Astrocyte (in vitro differentiated cells and primary cell): Measurements from ENCODE around the gene HSD3B1. TPM values are rescaled to one million over a fixed set of nuclear protein-coding genes. Genes with fewer than 3 reads are reported as not detected.
A peak's percentile ranks its signal among the peaks of the same experiment; 100 is the strongest.

Experiments
- DNase-seq: peaks from one replicate; pipeline ENCODE4 v3.0.0-alpha.2; 2010; ENCODE audit warnings: low read depth
- FAIRE-seq: peaks from 2 replicates; lab custom pipeline; 2011; peaks lifted over from hg19 to GRCh38; lab: Jason Lieb, UNC
- H2AFZ ChIP-seq: 2 replicates; pipeline ENCODE4 v1.6.0; 2012; ENCODE audit warnings: low read depth, low read length, inconsistent platforms
- H3K27ac ChIP-seq: 2 replicates; pipeline ENCODE4 v1.5.1; 2011; ENCODE audit warnings: low read depth, low read length, inconsistent platforms
- H3K27me3 ChIP-seq: 2 replicates; pipeline ENCODE4 v1.6.0; 2011; ENCODE audit warnings: low read length, inconsistent platforms; ENCODE audit not compliant: insufficient read depth
- H3K36me3 ChIP-seq: 2 replicates; pipeline ENCODE4 v1.5.1; 2011; ENCODE audit warnings: low read length, inconsistent platforms; ENCODE audit not compliant: insufficient read depth
- H3K4me1 ChIP-seq: 2 replicates; pipeline ENCODE4 v1.5.1; 2011; ENCODE audit warnings: low read length, inconsistent platforms; ENCODE audit not compliant: insufficient read depth
- H3K4me2 ChIP-seq: 2 replicates; pipeline ENCODE4 v1.6.0; 2012; ENCODE audit warnings: low read length, inconsistent platforms
- H3K4me3 ChIP-seq: 2 replicates; pipeline ENCODE4 v1.5.1; 2011; ENCODE audit warnings: low read depth, mild to moderate bottlenecking, low read length, inconsistent platforms; ENCODE audit not compliant: insufficient read depth
- H3K79me2 ChIP-seq: 2 replicates; pipeline ENCODE4 v1.6.0; 2012; ENCODE audit warnings: mild to moderate bottlenecking, low read length, inconsistent platforms; ENCODE audit not compliant: insufficient read depth
- H3K9ac ChIP-seq: 2 replicates; pipeline ENCODE4 v1.6.0; 2012; ENCODE audit warnings: mild to moderate bottlenecking, low read length, inconsistent platforms
- H3K9me3 ChIP-seq: 2 replicates; pipeline ENCODE4 v1.5.1; 2012; ENCODE audit warnings: low read depth, mild to moderate bottlenecking, low read length, inconsistent platforms; ENCODE audit not compliant: insufficient read depth
- H4K20me1 ChIP-seq: 2 replicates; pipeline ENCODE4 v1.6.0; 2012; ENCODE audit warnings: low read length, inconsistent platforms; ENCODE audit not compliant: insufficient read depth
- H3K27ac Mint-ChIP-seq: one replicate; pipeline ENCODE4 v1.8.0; 2021; ENCODE audit warnings: mild to moderate bottlenecking, mixed read lengths; ENCODE audit not compliant: unreplicated experiment
- H3K27me3 Mint-ChIP-seq: one replicate; pipeline ENCODE4 v1.8.0; 2021; ENCODE audit warnings: low read depth, mixed read lengths; ENCODE audit not compliant: unreplicated experiment
- H3K36me3 Mint-ChIP-seq: one replicate; pipeline ENCODE4 v1.8.0; 2021; ENCODE audit warnings: low read depth, mixed read lengths; ENCODE audit not compliant: unreplicated experiment
- H3K4me1 Mint-ChIP-seq: one replicate; pipeline ENCODE4 v1.8.0; 2021; ENCODE audit warnings: low read depth, mixed read lengths; ENCODE audit not compliant: unreplicated experiment
- H3K4me3 Mint-ChIP-seq: one replicate; pipeline ENCODE4 v1.8.0; 2021; ENCODE audit warnings: mild to moderate bottlenecking, moderate library complexity, mixed read lengths; ENCODE audit not compliant: unreplicated experiment
- H3K9me3 Mint-ChIP-seq: one replicate; pipeline ENCODE4 v1.8.0; 2021; ENCODE audit warnings: mild to moderate bottlenecking, mixed read lengths; ENCODE audit not compliant: unreplicated experiment
- EZH2 ChIP-seq: IDR thresholded peaks from 2 replicates; pipeline ENCODE4 v1.6.1; 2012; ENCODE audit warnings: mild to moderate bottlenecking, low read length, inconsistent platforms; ENCODE audit not compliant: insufficient read depth
- total RNA-seq: library from RNA; stranded (reverse); gene quantifications from 2 replicates; pipeline ENCODE4 v1.2.1, GENCODE V29; 2021
- TF ChIP-seq, protein P1 (sequence below): IDR thresholded peaks from 2 replicates; pipeline ENCODE4 v1.5.1; 2011; ENCODE audit warnings: low read depth, mild to moderate bottlenecking, inconsistent platforms, low read length, moderate library complexity; ENCODE audit not compliant: insufficient read depth

Gene HSD3B1
- total RNA-seq, 1 donor from 2014 or later: 0.61 TPM

DNA sequence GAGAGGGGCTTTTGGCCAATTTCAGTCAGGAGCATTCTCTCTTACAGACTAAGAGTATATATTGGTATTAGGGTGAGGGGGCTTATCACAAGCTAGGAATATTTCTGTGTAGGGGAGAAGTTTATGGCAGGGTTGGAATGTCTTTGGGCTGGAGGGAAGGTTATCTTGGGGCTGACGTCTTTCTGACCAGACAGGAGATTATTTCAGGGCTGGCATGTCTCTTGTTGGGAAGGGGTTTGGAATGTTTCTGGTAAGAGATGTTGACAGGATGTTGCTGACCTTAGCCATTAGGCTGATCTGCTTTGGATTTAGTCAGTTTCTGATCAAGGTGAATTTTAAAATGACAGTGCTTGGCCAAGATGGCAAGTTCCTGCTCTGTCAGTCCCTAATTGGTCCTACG, 17.8 kb upstream of the HSD3B1 start:
- H3K36me3 Mint-ChIP-seq: no peaks in the 10 kb centered on the region
- TF ChIP-seq, protein P1, sequence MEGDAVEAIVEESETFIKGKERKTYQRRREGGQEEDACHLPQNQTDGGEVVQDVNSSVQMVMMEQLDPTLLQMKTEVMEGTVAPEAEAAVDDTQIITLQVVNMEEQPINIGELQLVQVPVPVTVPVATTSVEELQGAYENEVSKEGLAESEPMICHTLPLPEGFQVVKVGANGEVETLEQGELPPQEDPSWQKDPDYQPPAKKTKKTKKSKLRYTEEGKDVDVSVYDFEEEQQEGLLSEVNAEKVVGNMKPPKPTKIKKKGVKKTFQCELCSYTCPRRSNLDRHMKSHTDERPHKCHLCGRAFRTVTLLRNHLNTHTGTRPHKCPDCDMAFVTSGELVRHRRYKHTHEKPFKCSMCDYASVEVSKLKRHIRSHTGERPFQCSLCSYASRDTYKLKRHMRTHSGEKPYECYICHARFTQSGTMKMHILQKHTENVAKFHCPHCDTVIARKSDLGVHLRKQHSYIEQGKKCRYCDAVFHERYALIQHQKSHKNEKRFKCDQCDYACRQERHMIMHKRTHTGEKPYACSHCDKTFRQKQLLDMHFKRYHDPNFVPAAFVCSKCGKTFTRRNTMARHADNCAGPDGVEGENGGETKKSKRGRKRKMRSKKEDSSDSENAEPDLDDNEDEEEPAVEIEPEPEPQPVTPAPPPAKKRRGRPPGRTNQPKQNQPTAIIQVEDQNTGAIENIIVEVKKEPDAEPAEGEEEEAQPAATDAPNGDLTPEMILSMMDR: no peak
- TF ChIP-seq EZH2: no peak
- peaks cover 7% of the 10 kb centered on the region for H3K9me3 Mint-ChIP-seq
- FAIRE-seq (no peak), DNase-seq (no peak)
- Histone ChIP-seq H3K9me3 (no peaks in the 10 kb centered on the region), H3K36me3 (no peaks in the 10 kb centered on the region), H2AFZ (no peak overlapping the region), H4K20me1 (no peaks in the 10 kb centered on the region), H3K4me3 (no peak overlapping the region), H3K27ac (no peak overlapping the region), H3K9ac (no peak overlapping the region), H3K79me2 (no peaks in the 10 kb centered on the region), H3K4me1 (no peaks in the 10 kb centered on the region), H3K27me3 (no peaks in the 10 kb centered on the region), H3K4me2 (no peak overlapping the region)
- peaks cover 15% of the 10 kb centered on the region for H3K27me3 Mint-ChIP-seq
- no peak overlapping the region for H3K27ac Mint-ChIP-seq
- peaks cover 13% of the 10 kb centered on the region for H3K4me1 Mint-ChIP-seq
- H3K4me3 Mint-ChIP-seq: no peak overlapping the region

DNA sequence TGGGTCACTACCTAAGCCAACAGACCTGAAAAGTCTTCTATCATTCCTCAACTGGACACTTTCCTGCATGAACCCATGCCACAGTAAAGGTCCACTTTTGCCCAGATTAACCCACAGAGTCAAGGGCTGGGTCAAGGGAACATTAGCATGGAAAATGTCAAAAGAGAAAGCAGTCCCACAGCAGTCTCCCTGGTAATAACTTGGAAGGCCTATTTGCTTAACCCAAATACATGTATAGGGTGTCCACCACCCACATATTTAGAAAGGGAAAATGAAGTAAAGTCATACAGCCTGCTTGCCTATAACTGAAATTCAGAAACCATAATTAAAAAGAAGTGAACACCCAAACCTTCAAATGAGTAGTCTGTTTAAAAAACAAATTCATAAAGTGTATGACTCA, 16.1 kb upstream of the HSD3B1 start:
- H3K27me3 ChIP-seq: no peaks in the 10 kb centered on the region
- Mint-ChIP-seq H3K27me3 (peaks cover 17% of the 10 kb centered on the region), H3K4me3 (no peak overlapping the region), H3K36me3 (no peaks in the 10 kb centered on the region), H3K9me3 (peaks cover 11% of the 10 kb centered on the region), H3K4me1 (peaks cover 13% of the 10 kb centered on the region), H3K27ac (peak overlapping the region; percentile 15)
- DNase-seq: no peak
- FAIRE-seq: no peak
- TF ChIP-seq EZH2: no peak
- TF ChIP-seq, protein P1: no peak
- H3K9ac ChIP-seq: no peak overlapping the region
- no peak overlapping the region for H3K4me2 ChIP-seq
- H2AFZ ChIP-seq: no peak overlapping the region
- no peaks in the 10 kb centered on the region for H4K20me1 ChIP-seq
- H3K79me2 ChIP-seq: no peaks in the 10 kb centered on the region
- no peaks in the 10 kb centered on the region for H3K4me1 ChIP-seq
- no peak overlapping the region for H3K27ac ChIP-seq
- H3K4me3 ChIP-seq: no peak overlapping the region
- no peaks in the 10 kb centered on the region for H3K36me3 ChIP-seq
- H3K9me3 ChIP-seq: no peaks in the 10 kb centered on the region

DNA sequence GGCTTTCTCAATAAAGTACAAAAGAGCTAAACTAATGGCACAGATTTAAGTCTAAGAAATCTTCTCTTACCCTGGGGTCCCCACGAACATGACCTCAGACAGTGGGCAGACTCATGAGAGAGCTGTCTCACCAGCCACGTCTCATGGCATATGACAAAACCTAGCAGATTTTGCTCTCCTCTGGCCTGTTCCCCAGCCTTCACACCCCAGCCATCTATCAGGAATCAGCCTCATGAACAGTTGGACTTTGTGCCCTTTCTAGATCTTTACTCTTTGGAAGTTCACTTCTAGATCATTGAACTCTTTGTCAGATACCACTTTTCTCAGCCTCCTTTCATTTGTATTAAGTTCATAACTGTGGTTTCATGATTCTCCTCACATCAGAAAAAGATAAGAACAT, 14.2 kb upstream of the HSD3B1 start:
- DNase-seq (no peak), FAIRE-seq (no peak)
- Histone ChIP-seq H3K27me3 (no peaks in the 10 kb centered on the region), H3K4me1 (no peaks in the 10 kb centered on the region), H2AFZ (no peak overlapping the region), H4K20me1 (no peaks in the 10 kb centered on the region), H3K4me2 (no peak overlapping the region), H3K9ac (no peak overlapping the region), H3K4me3 (no peak overlapping the region), H3K9me3 (peaks cover 6% of the 10 kb centered on the region), H3K27ac (no peak overlapping the region), H3K79me2 (no peaks in the 10 kb centered on the region), H3K36me3 (no peaks in the 10 kb centered on the region)
- peaks cover 13% of the 10 kb centered on the region for H3K4me1 Mint-ChIP-seq
- peaks cover 10% of the 10 kb centered on the region for H3K36me3 Mint-ChIP-seq
- peaks cover 14% of the 10 kb centered on the region for H3K9me3 Mint-ChIP-seq
- H3K27me3 Mint-ChIP-seq: peaks cover 15% of the 10 kb centered on the region
- no peak overlapping the region for H3K27ac Mint-ChIP-seq
- H3K4me3 Mint-ChIP-seq: no peak overlapping the region
- TF ChIP-seq, protein P1: no peak
- no peak for TF ChIP-seq EZH2
